Activated naive CD4-positive, alpha-beta T cell treated with anti-CD3 and anti-CD28 coated beads, Interleukin-2, amount 50 U/mL, for 16 hours (primary cell): ENCODE results near the gene NLN.
"Not testable (repeated sequence)": the region's sequence is repeated elsewhere in the genome, so short reads cannot be mapped to it uniquely, and the experiment has no call there.

ENCODE experiments used
- DNase-seq: peaks from one replicate; pipeline ENCODE4 v3.0.0-alpha.2; 2020

Gene NLN

DNA sequence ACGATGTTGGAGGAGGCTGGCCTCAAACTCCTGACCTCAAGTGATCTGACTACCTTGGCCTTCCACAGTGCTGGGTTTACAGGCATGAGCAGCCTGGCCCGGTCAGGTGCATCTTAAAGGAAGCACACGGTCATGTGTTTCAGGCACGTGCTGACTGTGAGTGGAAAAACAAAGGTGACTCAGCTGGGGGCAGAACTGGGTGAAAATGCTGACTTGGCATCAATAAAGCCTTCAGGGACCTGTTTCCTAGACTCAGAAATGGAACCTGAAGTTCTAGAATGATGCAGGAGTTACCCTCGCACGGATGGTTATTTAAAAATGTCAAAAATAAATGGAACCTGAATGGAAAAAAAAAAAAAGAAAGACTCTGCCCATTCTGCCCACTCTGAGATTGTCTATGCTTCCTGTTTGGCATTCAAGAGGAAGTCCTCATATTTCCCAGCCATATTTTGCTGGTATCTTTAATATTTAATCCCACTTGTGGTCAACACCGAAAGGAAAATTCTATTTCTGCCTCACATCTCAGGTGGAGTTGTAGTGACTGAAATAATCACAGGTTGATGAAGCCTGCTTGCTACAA is 12.3 kb downstream of the NLN start:
- DNase-seq, result not testable (repeated sequence)

DNA sequence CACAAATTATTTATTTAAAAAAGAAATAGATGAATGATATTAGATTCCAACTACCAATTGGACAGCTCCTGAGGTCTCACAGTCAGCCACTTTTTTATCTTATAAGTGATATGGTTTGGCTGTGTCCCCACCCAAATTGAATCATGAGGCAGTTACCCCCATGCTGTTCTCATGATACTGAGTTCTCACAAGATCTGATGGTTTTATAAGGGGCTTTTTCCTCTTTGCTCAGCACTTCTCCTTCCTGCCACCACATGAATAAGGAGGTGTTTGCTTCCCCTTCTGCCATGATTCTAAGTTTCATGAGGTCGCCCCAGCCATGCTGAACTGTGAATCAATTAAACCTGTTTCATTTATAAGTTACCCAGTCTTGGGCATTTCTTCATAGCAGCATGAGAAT is 12.9 kb downstream of the NLN start:
- DNase-seq, result no peak

DNA sequence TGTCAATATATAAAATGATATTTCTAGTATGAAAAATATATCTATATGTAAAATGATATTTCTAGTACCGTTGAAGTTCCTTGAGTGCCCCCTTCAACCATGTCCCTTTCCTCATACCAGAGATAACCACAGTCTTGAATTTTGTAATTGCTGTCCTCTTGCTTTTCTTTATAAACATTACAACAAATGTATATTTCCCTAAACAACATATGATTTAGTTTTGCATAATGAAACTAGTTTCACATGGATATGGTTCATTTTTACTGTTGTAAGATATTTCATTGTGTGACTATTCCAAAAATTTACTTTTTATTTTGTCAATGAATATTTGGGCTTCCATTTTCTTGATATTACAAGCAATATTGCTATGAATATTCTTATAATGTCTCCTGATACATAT is 14.0 kb downstream of the NLN start:
- DNase-seq, result no peak

DNA sequence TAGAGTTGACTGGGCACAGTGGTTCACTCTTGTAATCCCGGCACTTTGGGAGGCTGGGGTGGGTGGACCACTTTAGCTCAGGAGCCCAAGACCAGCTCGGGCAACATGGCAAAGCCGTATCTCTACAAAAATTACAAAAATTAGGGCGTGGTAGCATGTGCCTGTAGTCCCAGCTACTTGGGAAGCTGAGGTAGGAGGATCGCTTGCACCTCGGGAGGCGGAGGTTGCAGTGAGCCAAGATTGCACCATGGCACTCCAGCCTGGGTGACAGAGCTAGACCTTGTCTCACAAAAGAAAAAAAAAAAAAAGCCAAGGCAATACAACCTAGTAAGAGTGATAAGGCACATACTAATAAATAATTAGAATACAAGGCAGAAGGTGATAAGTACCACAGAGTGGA is 15.8 kb downstream of the NLN start:
- no peak for DNase-seq

DNA sequence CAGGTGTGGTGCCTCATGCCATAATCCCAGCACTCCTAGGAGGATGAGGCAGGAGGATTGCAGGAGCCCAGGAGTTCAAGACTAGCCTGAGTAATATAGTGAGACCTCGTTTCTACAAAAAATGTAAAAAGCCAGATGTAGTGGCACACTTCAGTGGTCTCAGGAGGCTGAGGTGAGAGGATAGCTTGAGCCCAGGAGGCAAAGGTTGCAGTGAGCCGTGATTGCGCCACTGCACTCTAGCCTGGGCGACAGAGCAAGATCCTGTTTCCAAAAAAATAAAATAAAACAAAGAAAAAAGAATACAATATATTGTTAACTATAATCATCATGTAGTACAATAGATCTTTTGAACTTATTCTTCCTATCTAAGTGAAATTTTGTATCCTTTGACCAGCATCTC is 16.3 kb downstream of the NLN start:
- DNase-seq, result no peak

DNA sequence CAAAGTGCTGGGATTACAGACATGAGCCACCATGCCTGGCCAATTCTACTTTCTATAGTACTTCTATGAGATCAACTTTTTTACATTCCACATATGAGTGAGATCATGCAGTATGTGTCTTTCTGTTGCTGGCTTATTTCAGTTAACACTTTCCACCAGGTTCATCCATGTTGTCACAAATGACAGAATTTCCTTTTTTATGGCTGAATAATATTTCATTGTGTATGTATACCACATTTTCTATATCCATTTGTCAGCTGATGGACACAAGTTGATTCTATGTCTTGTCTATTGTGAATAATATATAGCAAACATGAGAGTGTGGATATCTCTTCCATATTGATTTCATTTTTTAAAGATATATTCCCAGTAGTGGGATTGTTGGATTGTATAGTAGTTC is 17.2 kb downstream of the NLN start:
- DNase-seq, result no peak

DNA sequence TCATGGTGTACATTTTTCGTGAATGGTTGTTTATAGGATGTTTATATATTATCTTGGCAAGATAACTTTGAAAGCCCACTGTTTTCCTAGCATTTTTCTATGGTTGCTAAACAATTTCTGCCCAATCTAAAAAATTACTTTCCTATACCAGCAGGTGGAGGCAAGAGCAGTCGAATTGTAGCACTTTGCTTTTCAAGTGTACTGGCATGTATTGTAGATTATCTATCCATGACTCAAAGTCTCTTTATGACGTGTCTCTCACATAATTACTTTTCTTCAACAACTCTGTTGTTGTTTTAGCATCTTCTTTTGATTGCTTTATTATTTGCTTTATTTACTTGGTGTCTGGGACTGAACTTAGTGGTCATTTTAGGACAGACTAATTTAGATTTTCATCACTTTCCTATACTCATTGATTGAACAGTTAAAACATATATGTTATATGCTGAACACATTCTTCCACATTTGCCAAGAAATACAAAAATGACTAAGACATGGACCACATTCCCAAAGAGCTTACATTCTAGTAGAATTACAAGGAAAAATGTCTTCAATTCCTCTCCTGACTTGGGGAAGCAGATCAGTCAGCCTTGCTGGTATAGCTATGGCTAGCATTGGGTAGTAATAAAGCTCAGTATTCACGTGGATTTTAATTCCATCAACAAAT is 20.7 kb downstream of the NLN start:
- peak; percentile 18 for DNase-seq

DNA sequence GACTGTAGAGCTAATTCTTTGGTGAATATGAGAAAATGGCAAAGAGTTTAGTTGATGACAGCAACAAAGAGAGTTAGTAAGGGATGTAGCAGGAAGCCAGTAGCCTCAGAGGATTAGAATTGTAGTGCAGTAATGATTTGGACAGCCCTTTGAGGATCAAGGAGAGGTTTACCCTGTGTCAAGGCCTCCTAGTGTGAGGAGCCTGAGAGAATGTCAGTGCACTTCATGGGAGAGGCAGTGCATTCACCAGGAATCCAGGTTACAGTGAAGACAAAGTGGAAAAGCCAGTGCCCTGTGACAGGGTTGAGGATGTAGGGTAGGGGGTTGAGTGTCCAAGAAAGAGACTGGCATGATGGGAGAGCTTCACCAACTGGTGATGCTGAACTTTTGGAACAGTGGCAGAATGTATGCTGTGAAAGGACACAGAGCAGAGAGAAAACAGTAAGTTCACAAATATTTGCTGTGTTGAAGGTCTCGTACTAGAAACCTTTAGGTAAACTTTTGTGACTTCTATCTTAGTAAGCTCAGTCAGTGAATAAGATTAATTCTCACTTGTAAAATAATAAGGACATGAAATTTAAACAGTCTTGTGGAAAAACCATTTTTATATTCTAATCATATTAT is 27.3 kb downstream of the NLN start:
- DNase-seq, result no peak

DNA sequence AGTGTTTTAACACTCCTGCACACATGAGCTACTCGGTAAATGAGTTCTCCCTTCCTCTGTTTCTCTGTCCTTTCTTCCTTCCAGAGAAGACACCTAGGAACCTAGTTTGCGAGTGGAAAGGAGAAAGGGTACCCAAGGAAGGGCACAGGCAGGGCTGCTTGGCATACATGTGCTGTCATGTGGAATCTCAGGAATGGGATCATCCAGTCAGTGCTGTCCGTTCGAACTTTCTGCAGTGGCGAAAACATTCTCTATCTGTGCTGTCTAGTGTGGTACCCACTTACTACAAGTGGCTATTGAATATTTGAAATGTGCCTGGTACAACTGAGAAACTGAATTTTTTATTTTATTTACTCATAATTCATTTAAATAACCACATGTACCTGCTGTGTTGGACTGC is 28.0 kb downstream of the NLN start:
- DNase-seq, result no peak

DNA sequence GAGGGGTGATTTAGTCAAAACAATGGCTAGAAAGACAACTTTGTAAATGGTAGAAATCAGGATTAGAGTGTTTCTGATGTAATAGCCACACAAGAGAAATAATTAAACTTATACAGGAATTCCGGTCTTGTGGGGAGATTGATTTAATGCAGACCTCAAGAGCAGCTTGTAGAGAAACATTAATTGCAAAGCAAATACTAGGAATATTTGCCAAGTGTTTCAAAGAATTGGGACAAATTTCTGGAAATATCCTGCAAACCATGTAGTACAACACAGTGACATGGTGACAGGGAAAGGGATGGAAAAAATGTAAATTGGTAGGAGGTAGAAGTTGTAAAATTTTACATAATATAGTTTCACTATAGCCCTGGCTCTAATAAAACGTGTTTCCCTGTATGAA is 28.9 kb downstream of the NLN start:
- DNase-seq, result no peak

DNA sequence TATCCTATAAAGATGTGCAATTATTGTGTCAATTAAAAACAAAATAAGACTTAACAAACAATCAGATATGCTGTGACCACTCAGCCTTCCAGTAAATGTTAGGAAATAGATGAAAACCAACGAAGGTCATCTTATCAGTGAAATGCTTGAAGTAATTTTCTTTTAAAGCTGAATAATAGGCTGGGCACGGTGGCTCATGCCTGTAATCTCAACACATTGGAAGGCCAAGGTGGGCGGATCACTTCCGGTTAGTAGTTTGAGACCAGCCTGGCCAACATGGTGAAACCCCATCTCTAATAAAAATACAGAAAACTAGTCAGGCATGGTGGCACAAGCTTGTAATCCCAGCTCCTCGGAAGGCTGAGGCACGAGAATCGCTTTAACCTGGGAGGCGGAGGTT is 31.2 kb downstream of the NLN start:
- no peak for DNase-seq

DNA sequence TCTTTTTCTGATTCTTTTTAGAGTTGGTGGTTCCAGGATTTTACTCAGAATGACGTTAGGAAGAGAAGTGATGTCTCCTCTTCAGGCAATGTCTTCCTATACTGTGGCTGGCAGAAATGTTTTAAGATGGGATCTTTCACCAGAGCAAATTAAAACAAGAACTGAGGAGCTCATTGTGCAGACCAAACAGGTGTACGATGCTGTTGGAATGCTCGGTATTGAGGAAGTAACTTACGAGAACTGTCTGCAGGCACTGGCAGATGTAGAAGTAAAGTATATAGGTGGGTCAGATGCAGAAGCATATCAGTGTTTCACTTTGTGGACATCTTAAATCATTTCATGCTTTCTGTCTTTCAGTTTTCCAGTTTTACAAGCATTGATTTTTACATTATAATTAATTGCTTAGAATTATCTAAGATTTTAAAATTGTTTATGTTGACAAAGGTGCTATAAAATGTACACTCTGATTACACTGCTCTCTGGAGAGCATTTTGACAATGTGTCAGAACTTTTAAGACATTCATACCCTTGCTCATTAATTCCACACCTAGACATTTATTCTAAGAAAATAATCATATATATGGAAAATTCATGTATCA is 36.6 kb downstream of the NLN start:
- no peak for DNase-seq

DNA sequence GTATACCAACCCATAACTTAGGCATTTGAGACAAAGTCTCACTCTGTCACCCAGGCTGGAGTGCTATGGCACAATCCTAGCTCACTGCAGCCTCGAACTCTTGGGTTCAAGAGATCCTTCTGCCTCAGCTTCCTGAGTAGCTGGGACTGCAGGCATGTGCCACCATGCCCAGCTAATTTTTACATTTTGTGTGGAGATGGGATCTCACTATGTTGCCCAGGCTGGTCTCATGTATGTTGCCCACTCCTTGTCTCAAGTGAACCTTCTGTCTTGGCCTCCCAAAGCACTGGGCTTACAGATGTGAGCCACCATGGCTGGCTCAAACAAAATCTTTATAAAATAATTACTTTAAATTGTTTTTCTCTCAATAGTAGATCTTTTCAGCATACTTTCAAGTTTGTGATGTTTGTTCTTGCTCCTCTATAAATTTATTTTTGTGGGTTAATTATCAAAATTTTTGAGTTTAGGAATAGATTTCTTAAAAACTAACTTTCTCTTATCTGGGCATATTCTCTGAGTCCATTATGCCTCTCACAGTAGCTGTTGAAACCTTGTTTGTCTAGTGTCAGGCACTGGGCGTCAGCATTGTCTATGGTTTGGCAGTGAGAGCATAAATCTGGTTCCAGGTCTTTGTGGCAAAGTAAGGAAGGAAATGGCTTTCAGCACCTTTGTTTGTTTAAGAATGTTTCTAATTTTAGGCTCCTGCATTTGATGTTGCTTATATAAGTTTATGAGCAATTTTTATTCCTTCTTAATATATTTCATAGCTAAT is 38.7 kb downstream of the NLN start:
- peak; percentile 37 for DNase-seq

DNA sequence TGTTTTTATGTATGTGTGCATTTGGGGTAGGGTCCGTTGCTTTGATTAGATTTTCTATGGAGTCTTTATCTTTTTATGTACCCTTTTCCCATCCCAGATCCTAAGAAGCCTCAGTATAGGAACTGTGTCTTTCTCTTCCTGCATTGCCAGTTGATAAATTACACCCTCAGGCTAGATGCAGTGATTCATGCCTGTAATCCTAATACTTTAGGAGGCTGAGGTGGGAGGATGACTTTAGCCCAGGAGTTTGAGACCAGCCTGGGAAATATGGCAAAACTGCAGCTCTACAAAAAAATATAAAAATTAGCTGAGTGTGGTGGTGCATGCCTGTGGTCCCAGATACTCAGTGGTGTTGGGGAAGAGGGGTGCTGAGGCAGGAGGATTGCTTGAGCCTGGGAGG is 40.2 kb downstream of the NLN start:
- no peak for DNase-seq

DNA sequence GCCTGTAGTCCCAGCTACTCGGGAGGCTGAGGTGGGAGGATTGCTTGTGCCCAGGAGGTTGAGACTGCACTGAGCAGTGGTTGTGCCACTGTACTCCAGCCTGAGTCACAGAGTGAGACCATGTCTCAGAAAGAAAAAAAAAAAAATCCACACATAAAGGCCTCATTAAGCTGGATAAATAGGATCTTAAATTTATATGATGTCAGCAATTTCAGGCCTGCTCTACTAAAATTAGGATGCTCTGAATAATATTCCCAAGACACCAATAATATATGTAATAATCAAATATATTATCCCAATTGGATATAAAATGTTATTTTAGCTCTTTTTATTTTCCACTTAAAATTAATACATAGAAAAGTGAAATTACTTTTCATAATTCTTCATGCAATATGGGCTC is 43.6 kb downstream of the NLN start:
- DNase-seq, result no peak

DNA sequence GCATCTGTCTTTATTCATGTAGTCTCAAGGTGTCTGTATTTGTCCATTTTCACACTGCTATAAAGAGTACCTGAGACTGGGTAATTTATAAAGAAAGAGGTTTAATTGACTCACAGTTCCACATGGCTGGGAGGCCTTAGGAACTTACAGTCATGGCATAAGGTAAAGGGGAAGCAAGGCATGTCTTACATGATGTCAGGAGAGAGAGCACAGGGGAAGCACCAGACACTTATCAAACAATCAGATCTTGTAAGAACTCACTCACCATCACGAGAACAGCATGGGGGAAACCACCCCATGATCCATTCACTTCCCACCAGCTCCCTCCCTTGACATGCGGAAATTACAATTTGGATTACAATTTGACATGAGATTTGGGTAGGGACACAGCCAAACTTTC is 44.2 kb downstream of the NLN start:
- no peak for DNase-seq

DNA sequence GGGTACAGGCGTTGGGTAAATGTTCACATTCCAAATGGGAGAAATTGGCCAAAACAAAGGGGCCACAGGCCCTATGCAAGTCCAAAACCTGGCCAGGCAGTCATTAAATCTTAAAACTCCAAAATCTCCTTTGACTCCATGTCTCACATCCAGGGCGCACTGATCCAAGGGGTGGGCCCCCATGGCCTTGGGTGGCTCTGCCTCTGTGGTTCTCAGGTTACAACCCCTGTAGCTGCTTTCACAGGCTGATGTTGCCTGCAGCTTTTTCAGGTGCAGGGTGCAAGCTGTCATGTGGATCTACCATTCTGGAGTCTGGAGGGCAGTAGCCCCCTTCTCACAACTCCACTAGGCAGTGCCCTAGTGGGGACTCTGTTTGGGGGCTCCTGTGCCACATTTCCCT is 44.8 kb downstream of the NLN start:
- no peak for DNase-seq

DNA sequence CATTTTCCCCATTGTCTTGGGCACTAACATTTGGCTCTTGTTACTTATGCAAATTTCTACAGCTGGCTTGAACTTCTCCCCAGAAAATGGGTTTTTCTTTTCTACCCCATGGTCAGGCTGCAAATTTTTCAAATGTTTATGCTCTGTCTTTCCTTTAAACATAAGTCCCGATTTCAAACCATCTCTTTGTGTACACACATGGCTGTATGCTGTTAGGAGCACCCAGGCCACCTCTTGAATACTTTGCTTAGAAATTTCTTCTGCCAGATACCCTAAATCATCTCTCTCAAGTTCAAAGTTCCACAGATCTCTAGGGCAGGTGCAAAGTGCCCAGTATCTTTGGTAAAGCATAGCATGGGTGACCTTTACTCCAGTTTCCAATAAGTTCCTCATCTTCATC is 45.6 kb downstream of the NLN start:
- DNase-seq, result no peak

DNA sequence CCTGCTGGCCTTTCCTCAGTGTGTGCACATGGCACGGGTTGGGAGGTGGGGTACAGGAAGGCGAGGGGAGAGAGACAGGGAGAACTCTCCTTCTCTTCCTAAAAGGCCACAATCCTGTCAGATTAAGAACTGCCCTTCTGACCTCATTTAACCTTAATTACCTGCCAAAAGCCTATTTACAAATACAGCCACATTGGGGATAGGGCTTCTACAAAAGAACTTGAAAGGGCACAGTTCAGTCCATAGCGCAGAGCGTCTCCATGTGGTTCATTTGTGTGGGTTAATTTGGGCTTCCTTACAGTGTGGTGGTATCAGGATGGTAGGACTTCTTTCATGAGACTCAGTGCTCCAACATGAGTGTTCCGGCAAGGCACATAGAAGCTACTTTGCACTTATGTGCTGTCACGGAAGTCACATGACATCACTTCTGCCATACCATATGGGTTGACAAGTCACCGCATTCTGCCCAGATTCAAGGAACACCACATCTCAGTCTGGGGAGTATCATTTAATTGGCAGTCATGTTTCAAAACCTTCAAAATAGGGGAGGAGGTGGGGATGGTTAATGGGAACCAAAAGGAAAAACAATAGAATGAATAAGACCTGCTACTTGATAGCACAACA is 46.8 kb downstream of the NLN start:
- no peak for DNase-seq

DNA sequence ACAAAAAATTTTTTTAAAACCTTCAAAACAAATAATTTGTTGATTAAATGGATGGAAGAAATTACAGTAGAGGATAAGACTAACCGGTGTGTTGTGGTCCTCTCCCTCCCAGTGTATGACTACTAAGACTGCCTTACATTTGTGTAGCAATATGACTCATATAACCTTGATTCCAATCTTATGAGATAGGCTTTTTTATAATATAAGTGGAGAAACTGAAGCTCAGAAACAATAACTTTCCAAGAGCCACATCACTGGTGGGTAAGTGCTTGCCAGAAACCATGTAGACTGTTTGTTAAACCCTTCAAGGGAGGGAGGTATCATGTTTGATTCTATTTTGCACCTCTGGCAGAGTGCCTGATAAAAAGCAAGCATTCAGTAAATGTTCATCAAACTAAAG is 47.5 kb downstream of the NLN start:
- DNase-seq, result no peak

DNA sequence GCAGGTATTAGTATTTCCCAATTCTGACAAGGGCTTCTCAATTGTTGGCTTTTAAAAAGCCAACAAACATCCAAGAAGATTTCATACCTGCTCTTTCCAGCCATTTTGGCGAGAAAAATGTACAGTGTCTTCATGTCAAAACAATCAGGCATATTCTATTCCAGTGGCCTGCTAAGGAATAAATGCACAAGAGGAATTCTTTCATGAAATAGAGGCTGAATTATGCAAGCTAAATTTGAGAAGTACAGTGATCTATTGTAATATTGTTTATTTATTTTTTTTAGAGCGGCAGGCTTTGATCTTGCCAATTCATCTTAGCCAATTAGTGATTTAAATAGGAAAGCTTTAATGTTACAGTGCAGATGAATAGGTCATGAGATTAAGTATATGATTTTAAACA is 49.3 kb downstream of the NLN start:
- no peak for DNase-seq

DNA sequence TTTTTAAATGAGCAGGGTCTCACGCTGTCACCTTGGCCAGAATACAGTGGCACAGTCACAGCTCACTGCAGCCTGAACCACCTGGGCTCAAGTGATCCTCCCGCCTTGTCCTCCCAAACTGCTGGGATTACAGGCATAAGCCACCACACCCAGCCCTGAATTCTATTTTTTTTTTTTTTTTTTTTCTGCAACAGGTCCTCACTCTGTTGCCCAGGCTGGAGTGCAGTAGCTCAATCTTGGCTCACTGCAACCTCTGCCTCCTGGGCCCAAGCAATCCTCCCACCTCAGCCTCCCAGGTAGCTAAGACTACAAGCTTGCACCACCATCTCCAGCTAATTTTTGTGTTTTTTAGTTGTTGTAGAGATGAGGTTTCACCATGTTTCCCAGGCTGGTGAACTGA is 51.0 kb downstream of the NLN start:
- not testable (repeated sequence) for DNase-seq

DNA sequence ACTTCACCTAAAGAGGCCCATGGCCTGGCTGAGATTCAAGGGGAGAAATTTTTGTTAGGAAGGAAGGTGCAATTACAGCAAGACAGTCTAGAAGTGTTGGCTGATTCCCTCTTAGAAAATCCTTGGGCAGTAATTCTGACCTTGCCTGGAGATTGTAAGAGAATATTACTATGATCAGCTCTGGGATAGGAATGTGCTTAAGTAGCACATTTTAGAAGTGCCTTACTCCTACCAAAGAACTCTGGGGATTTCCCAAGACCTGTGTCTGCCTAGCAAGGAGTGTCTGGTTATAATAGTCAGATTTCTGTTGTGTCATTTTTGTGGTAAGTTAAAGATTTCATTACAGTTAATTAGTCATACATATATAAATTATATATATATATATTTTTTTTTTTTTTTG is 52.3 kb downstream of the NLN start:
- no peak for DNase-seq
